Right atrium auricular region (tissue), 2 donors: Measurements from ENCODE around the gene SENP5. TPM values are rescaled to one million over a fixed set of nuclear protein-coding genes. Genes with fewer than 3 reads are reported as not detected.
"Not testable (repeated sequence)": the region's sequence is repeated elsewhere in the genome, so short reads cannot be mapped to it uniquely, and the experiment has no call there.

Experiments
- DNase-seq: peaks from one replicate; pipeline ENCODE4 v3.0.0-alpha.2; 2019; ENCODE audit warnings: low spot score
- H3K27ac ChIP-seq, 2 donors: fragments of 200-600 bp; sonication (generic); 1 replicate in 1 of 2; 2 replicates in 1 of 2; pipeline ENCODE4 v1.5.1; 2016 to 2019
- H3K27me3 ChIP-seq, 2 donors: fragments of 200-600 bp; sonication (generic); one replicate each; pipeline versions ENCODE4 v1.5.1 to v1.6.0; 2017 to 2019
- H3K36me3 ChIP-seq: fragments of 200-600 bp; sonication (generic); one replicate; pipeline ENCODE4 v1.5.1; 2016
- H3K4me1 ChIP-seq, 2 donors: fragments of 200-600 bp; sonication (generic); one replicate each; pipeline versions ENCODE4 v1.5.1 to v1.6.0; 2017 to 2019
- H3K4me3 ChIP-seq, 2 donors: fragments of 200-600 bp; sonication (generic); 1 replicate in 1 of 2; 2 replicates in 1 of 2; pipeline ENCODE4 v1.5.1; 2017 to 2019; ENCODE audit warnings: mild to moderate bottlenecking in 1 of 2, moderate library complexity in 1 of 2
- H3K9me3 ChIP-seq, 2 donors: fragments of 200-600 bp; sonication (generic); one replicate each; pipeline ENCODE4 v1.5.1; 2019
- total RNA-seq, 2 donors: library from RNA; depleted of rRNA; stranded (reverse); fragments of >200 nt; gene quantifications; one replicate each; pipeline ENCODE4 v1.1.0, GENCODE V29; 2016
- TF ChIP-seq, protein P1 (sequence below), 2 donors: fragments of 200-600 bp; sonication (generic); IDR thresholded peaks; one replicate each; pipeline ENCODE4 v1.5.1; 2019; ENCODE audit warnings: antibody characterized with exemption in 2 of 2

SENP5 gene
- total RNA-seq, 2 donors from 2014 or later: 18.7 to 22.1 TPM

DNA sequence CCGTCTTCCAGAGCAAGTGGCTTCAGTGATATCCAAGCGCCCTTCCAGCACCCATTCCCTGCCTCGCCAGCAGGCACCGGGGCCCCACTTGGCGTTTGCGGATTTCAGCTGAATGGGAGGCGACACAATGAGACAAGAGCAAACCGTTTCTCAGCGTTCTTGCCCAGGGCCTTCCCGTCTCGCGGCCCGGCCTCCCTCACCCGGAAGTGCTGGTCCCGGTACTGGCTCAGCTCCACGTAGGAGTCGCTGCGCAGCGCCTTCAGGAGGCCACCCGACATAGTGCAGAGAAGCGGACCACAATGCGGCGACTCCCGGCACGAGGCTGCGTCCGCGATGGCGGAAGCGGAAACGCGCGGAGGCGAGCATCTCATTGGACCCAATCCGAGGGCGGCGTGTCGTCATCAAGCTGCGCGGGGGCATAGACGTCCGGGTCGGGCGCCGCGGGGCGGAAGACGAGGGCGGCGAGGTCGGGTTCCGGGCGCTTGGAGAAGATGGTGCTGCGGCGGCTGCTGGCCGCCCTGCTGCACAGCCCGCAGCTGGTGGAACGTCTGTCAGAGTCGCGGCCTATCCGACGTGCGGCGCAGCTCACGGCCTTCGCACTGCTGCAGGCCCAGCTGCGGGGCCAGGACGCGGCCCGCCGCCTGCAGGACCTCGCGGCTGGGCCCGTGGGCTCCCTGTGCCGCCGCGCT, 74.7 kb downstream of the SENP5 start, which contains the start of gene NCBP2:
NCBP2 (minus strand) TSS at position 303 of the 689 bp plus-strand sequence; CDS start at position 278, 25 bp downstream.
- Histone ChIP-seq H3K27me3 (no peaks in the 10 kb centered on the region), H3K27ac (peak within 1 kb of the TSS; percentile 88 to 94), H3K4me1 (peaks cover 0 to 30% of the 10 kb centered on the region in 2 donors), H3K4me3 (peak within 1 kb of the TSS; percentile 96 to 100), H3K9me3 (no peaks in the 10 kb centered on the region), H3K36me3 (peaks cover 20% of the 10 kb centered on the region)
- peak; percentile 99 for DNase-seq
- TF ChIP-seq, protein P1, sequence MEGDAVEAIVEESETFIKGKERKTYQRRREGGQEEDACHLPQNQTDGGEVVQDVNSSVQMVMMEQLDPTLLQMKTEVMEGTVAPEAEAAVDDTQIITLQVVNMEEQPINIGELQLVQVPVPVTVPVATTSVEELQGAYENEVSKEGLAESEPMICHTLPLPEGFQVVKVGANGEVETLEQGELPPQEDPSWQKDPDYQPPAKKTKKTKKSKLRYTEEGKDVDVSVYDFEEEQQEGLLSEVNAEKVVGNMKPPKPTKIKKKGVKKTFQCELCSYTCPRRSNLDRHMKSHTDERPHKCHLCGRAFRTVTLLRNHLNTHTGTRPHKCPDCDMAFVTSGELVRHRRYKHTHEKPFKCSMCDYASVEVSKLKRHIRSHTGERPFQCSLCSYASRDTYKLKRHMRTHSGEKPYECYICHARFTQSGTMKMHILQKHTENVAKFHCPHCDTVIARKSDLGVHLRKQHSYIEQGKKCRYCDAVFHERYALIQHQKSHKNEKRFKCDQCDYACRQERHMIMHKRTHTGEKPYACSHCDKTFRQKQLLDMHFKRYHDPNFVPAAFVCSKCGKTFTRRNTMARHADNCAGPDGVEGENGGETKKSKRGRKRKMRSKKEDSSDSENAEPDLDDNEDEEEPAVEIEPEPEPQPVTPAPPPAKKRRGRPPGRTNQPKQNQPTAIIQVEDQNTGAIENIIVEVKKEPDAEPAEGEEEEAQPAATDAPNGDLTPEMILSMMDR (IDR thresholded peaks at IDR 0.05): peak; percentile 22 to 70

DNA sequence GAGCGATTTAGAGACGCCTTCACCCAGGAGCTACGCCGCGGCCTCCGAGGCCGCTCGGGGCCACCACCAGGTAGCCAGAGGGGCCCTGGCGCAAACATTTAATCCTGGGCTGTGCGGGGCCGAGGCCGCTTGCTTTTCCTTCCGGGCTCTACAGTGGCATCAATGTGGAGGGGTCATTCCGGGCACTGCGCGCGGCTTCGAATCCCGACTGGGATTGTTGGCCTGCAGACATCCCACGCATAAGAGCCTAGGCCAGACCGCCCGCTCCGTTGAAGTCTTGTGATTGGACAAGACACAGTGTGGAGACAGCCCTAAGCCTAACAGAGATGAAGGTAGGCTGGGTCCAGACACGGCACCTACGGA, 75.2 kb downstream of the SENP5 start:
- peak overlapping the region; percentile 88 to 94 for H3K27ac ChIP-seq
- TF ChIP-seq, protein P1 (IDR thresholded peaks at IDR 0.05): no peak
- H3K27me3 ChIP-seq: no peaks in the 10 kb centered on the region
- H3K9me3 ChIP-seq: no peaks in the 10 kb centered on the region
- H3K4me1 ChIP-seq: peaks cover 0 to 30% of the 10 kb centered on the region in 2 donors
- H3K36me3 ChIP-seq: peaks cover 15% of the 10 kb centered on the region
- no peak for DNase-seq
- H3K4me3 ChIP-seq: peak overlapping the region; percentile 96 to 100

DNA sequence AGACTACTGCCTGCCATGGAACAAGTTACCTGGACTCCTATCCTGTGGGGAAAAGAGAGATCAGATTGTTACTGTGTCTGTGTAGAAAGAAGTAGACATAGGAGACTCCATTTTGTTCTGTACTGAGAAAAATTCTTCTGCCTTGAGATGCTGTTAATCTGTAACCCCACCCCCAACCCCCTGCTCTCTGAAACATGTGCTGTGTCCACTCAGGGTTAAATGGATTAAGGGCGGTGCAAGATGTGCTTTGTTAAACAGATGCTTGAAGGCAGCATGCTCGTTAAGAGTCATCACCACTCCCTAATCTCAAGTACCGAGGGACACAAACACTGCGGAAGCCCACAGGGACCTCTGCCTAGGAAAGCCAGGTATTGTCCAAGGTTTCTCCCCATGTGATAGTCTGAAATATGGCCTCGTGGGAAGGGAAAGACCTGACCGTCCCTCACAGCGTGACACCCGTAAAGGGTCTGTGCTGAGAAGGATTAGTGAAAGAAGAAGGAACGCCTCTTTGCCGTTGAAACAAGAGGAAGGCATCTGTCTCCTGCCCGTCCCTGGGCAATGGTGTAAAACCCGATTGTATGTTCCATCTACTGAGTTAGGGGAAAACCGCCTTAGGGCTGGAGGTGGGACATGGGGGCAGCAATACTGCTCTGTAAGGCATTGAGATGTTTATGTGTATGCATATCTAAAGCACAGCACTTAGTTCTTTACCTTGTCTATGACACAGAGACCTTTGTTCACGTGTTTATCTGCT, 76.5 kb downstream of the SENP5 start:
- peaks cover 0 to 30% of the 10 kb centered on the region in 2 donors for H3K4me1 ChIP-seq
- H3K4me3 ChIP-seq, H3K27ac ChIP-seq, H3K36me3 ChIP-seq, H3K9me3 ChIP-seq, H3K27me3 ChIP-seq, DNase-seq: not testable (repeated sequence)

DNA sequence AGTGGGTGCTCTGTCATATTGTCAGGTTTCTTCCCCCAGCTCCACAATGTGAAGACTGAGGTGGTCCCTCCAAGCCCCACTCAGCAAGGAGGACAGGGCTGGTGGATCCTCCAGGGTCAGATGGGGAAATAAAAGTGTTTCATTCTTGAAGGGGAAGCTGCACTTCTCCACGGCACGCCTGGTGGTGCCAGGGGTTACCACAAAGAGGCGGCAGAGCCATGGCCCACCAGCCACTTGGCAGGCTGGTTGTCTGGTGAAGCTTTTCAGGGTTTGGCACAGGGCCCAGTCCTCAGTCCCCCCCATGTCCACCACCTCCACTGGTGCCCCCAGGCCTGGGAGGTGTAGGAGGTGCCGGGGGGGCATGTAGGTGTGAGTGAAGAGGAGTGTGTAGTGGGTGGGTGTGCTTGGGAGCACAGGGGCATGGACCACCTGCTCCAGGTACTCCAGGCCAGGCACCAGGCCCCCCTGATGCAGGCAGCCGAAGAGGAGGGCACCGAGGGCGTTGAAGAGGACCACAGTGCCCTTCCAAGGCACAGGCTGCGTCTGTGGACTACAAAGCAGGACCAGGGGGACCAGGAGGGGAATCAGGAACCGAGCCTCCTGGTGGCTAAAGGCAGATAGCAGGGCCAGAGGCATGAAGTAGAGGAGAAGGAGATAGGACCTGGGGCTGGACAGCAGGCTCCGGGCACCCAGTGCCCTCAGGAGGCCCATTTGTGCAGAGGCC, 79.6 kb downstream of the SENP5 start:
- Histone ChIP-seq H3K27me3 (no peaks in the 10 kb centered on the region), H3K4me1 (peaks cover 0 to 15% of the 10 kb centered on the region in 2 donors), H3K4me3 (no peak overlapping the region), H3K36me3 (no peaks in the 10 kb centered on the region), H3K27ac (no peak overlapping the region), H3K9me3 (no peaks in the 10 kb centered on the region)
- DNase-seq: no peak
- TF ChIP-seq, protein P1 (IDR thresholded peaks at IDR 0.05): no peak

DNA sequence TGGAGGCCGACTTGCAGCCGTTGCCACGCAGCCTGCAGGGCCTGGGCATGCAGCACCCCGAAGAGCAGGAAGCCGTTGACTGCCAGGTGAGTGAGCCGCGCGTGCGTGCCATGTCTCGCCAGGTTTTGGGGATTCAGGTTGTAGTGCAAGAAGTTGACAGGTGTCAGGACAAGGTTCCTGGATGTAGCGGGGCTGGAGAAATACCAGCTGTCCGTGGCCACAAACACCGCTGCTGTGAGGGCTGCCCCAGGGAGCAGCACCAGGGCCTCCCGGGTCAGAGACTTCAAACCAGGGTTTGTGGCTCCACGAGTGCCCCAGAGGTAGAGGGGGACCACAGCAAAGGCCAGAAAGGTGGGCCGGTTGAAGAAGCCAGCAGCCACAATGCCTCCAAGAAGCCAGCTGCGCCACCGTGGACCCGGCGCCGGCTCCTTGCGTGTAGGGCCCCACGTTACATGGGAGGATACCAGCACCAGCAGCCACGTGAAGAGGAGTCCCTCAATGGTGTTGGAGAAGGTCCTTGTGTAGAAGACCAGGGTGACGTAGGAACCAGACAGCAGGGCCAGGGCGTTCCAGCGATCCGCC, 80.2 kb downstream of the SENP5 start:
- Histone ChIP-seq H3K9me3 (no peaks in the 10 kb centered on the region), H3K27ac (no peak overlapping the region), H3K4me3 (no peak overlapping the region), H3K27me3 (no peaks in the 10 kb centered on the region), H3K36me3 (no peaks in the 10 kb centered on the region), H3K4me1 (peaks cover 0 to 15% of the 10 kb centered on the region in 2 donors)
- TF ChIP-seq, protein P1 (IDR thresholded peaks at IDR 0.05): no peak
- no peak for DNase-seq
